Activated naive CD8-positive, alpha-beta T cell (primary cell): Measurements from ENCODE around the gene KCNMB1.

Experiments
- H3K27ac Mint-ChIP-seq: one replicate; pipeline ENCODE4 v1.8.0; 2021; ENCODE audit warnings: mixed read lengths
- H3K27me3 Mint-ChIP-seq: one replicate; pipeline ENCODE4 v1.8.0; 2021; ENCODE audit warnings: mixed read lengths
- H3K36me3 Mint-ChIP-seq: one replicate; pipeline ENCODE4 v1.8.0; 2021; ENCODE audit warnings: mixed read lengths
- H3K4me1 Mint-ChIP-seq: one replicate; pipeline ENCODE4 v1.8.0; 2021; ENCODE audit warnings: low read depth, mixed read lengths
- H3K4me3 Mint-ChIP-seq: one replicate; pipeline ENCODE4 v1.8.0; 2021; ENCODE audit warnings: mild to moderate bottlenecking, mixed read lengths
- H3K9me3 Mint-ChIP-seq: one replicate; pipeline ENCODE4 v1.8.0; 2021; ENCODE audit warnings: low read depth, mixed read lengths

Gene KCNMB1

GRCh38 chr5:170330568-170331054, 58.6 kb downstream of the KCNMB1 start:
- Mint-ChIP-seq H3K4me1 (peaks cover 4% of the 10 kb centered on the region), H3K27me3 (no peaks in the 10 kb centered on the region), H3K9me3 (no peaks in the 10 kb centered on the region), H3K36me3 (no peaks in the 10 kb centered on the region), H3K27ac (no peak overlapping the region), H3K4me3 (no peak overlapping the region)

GRCh38 chr5:170329524-170329923, 59.6 kb downstream of the KCNMB1 start:
- Mint-ChIP-seq H3K9me3 (no peaks in the 10 kb centered on the region), H3K4me1 (peaks cover 8% of the 10 kb centered on the region), H3K36me3 (no peaks in the 10 kb centered on the region), H3K4me3 (no peak overlapping the region), H3K27ac (no peak overlapping the region), H3K27me3 (no peaks in the 10 kb centered on the region)

- Mint-ChIP-seq H3K27me3 (no peaks in the 10 kb centered on the region), H3K9me3 (no peaks in the 10 kb centered on the region), H3K36me3 (no peaks in the 10 kb centered on the region), H3K4me1 (peaks cover 13% of the 10 kb centered on the region), H3K4me3 (no peak overlapping the region), H3K27ac (no peak overlapping the region)
These were observed 61.3 kb downstream of the KCNMB1 start for GRCh38 chr5:170327829-170328228.

GRCh38 chr5:170327168-170327567, 62.0 kb downstream of the KCNMB1 start:
- peaks cover 13% of the 10 kb centered on the region for H3K4me1 Mint-ChIP-seq
- no peak overlapping the region for H3K4me3 Mint-ChIP-seq
- no peaks in the 10 kb centered on the region for H3K27me3 Mint-ChIP-seq
- no peaks in the 10 kb centered on the region for H3K36me3 Mint-ChIP-seq
- no peaks in the 10 kb centered on the region for H3K9me3 Mint-ChIP-seq
- H3K27ac Mint-ChIP-seq, result no peak overlapping the region
